Measurements from ENCODE around the gene NIFK.
"Not testable (repeated sequence)": the region's sequence is repeated elsewhere in the genome, so short reads cannot be mapped to it uniquely, and the experiment has no call there.

NIFK gene

DNA sequence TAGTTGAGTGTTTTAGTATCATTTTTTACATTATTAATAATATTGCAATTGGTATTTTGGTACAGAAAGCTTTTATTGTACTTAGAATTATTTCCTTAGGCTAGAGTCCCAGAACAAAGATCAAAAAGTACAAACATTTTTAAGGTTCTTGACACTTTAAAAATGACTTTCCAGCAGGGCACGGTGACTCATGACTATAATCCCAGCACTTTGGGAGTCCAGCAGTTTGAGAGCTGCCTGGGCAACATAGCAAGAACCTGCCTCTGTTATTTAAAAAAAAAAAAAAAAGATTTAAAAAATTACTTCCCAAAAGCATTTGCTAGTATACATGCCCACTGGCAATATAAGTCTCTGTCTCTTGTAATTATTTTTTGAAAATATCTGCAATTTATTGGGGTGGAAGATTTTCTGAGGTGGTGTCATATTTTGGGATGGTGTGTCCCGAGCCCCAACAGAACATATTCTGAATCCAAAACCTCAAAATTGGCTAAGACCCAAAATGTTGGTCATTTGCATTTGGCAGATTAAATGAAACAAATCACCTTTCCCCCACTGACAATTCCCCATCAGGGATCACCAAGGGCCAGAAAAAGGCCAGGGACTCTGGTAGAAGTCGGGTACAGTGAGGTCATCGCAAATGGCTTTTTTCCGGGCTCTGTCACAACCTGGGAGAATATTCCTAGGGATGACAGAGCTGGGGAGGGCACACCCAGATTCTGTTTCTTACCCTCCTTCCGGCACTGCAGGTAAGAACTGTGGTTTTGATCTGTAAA, 42.1 kb downstream of the NIFK start:
- no peak for DNase-seq (ENCODE audit: low spot score)

DNA sequence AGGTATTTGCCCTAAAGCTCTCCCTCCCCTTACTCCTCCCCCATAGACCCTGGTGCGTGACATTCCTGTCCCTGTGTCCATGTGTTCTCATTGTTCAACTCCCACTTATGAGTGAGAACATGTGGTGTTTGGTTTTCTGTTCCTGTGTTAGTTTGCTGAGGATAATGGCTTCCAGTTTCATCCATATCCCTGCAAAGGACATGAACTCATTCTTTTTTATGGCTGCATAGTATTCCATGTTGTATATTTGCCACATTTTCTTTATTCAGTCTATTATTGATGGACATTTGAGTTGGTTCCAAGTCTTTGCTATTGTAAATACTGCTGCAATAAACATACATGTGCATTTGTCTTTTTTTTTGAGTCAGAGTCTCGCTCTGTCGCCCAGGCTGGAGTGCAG, 46.1 kb downstream of the NIFK start:
- DNase-seq (ENCODE audit: low spot score): not testable (repeated sequence)

DNA sequence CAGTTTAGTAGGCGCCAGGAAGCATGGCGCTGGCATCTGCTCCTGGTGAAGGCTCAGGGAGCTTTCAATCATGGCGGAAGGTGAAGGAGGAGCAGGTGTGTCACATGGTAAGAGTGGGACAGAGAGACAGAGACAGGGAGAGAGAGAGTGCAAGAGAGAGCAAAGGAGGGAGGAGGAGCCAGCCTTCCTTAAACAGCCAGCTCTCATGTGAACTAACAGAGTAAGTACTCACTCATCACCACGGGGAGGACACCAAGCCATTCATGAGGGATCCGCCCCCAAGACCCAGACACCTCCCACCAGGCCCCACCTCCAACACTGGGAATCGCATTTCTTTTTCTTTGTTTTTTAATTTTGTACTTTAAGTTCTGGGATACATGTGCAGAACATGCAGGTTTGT, 46.6 kb downstream of the NIFK start:
- DNase-seq (ENCODE audit: low spot score): no peak

DNA sequence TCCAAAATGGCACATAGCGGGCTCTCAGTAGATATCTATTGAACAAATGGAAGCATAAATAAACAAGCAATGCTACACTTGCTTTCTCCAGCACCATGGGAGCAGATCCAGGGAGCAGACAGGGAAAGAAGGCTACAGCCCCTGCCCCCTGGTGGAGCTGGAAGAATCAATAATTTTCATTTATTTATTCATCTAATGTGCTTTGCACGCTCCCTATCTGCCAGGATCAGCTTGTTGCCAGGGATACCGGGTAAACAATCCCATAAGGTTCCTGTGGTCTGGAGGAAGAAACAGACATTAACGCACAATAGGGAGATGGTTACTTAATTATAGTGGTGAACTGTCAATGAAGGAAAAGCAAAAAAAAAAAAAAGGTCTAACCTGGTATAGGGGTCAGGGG, 47.3 kb downstream of the NIFK start:
- DNase-seq (ENCODE audit: low spot score): no peak

DNA sequence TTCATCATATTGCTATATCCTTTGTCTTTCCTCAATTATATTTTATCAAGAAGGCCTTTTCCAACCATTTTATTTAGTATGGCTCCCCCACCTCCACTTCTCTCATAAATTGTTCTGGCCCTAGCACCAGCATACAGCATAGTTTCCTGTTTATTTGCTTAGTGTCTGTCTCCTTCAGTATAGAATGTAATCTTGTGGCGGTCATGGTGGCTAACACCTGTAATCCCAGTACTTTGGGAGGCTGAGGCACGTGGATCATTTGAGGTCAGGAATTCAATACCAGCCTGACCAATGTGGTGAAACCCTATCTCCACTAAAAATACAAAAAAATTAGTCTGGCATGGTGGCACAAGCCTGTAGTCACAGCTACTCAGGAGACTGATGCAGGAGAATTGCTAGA, 47.9 kb downstream of the NIFK start:
- DNase-seq (ENCODE audit: low spot score): no peak

DNA sequence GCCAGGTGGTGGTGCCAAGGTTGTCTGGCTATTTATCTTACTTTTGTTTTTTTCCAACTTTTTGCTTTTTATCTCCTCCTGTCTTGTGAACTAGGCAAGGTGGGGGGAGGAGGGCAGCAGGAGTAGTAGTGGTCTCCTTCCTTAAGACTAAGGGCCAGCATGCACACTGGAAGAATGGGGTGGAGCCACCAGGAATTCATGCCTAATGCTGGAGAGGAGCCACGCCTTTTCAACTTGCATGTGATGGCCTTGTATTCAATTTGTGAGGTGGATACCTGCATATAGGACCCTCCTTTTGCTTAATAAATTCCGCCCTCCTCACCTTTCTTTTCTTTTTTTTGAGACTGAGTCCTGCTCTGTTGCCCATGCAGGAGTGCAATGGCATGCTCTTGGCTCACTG, 49.8 kb downstream of the NIFK start:
- no peak for DNase-seq (ENCODE audit: low spot score)

DNA sequence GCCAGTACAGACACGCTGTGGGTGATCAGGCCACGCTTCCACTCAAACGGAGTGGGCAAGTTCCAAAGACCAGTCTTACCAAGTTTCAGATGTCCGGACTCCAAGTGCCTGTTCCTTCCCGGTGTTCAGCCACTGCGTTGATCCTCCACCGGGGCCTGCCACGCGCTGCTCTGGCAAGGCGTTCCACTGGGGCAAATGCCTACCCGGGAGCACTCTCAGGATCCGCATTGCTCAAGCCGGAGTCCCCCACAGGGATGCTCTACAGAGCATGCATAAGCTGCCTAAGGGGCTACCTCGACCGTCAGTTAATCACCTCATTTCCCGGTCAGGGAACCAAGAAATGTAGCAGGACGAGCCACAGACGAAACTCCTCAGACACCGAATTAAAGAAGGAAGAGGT, 50.5 kb downstream of the NIFK start:
- DNase-seq (ENCODE audit: low spot score): no peak

DNA sequence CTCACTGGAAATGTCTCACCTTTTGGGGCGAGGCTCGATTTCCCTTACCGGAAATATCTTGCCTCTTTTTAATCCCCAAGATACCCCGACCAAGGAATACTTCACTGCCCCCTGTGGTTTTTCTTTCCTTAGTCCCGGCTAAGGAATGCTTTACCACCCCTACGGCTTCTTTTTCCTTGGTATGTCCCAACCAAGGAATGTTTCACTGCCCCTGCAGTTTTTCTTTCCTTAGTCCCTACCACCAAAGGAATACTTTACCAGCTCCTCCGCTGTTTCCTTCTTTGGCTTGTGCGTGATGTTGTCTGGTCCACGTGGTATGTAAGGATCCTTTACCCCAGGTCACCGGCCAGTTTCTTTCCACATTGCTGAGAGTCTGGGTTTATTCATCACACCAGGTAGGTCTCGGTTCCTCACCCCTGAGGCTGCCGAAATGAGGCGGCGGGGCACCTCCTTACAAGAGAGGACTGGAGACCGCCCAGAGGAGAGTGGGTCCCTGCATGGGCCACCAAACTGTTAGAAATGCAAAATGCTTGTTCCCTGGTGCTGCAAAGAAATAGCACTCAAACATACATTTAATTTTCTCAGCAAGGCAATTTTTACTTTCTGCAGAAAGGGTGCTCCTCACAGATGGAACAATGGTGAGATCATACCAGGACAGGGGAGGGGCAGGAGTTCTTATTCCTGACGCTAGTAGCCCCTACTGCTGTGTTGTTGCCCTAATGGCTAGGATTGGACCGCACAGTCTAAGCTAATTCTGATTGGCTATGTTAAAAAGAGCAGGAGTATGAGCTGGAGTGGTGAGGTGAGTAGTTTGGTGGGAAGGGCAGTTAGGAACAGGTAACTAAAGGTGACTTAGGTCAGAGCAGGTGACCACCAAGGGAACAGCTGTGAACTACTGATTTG, 54.0 kb downstream of the NIFK start:
- no peak for DNase-seq (ENCODE audit: low spot score)

DNA sequence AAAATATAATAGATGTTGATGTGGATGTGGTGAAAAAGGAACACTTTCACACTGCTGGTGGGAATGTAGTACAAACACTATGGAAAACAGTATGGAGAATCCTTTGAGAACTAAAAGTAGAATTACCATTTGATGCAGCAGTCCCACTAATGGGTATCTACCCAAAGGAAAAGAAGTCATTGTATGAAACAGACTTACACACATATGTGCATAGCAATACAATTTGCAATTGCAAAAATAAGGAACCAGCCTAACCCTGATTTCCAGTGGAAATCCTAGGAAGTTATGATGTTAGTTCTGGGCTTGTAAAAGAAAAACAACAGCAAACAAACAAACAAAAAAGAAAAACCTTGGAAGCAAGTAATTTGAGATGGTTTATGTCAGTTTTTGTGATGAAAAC, 58.8 kb downstream of the NIFK start:
- no peak for DNase-seq (ENCODE audit: low spot score)
